Measurements from ENCODE around the gene RAB37. TPM values are rescaled to one million over a fixed set of nuclear protein-coding genes. Genes with fewer than 3 reads are reported as not detected.
A peak's percentile ranks its signal among the peaks of the same experiment; 100 is the strongest.

The RAB37 gene
- total RNA-seq, 2 donors from 2014 or later, result 13.6 to 18.1 TPM

GRCh38 chr17:74742978-74743545 lies 6.0 kb downstream of the RAB37 start:
- Mint-ChIP-seq H3K27me3 (ENCODE audit: low read depth) (no peaks in the 10 kb centered on the region), H3K9me3 (peaks cover 0 to 3% of the 10 kb centered on the region in 2 donors), H3K4me3 (peak overlapping the region; percentile 51 to 80), H3K36me3 (ENCODE audit: insufficient read depth in 2 of 2) (peaks cover 2 to 7% of the 10 kb centered on the region in 2 donors), H3K27ac (peak overlapping the region; percentile 82), H3K4me1 (ENCODE audit: low read depth) (peaks cover 77% of the 10 kb centered on the region)
- ATAC-seq (replicated peaks in 1 of 2) (no peak), DNase-seq (no peak)

- no peaks in the 10 kb centered on the region for H3K27me3 Mint-ChIP-seq (ENCODE audit: low read depth)
- peaks cover 2 to 7% of the 10 kb centered on the region in 2 donors for H3K36me3 Mint-ChIP-seq (ENCODE audit: insufficient read depth in 2 of 2)
- H3K9me3 Mint-ChIP-seq, result peaks cover 0 to 3% of the 10 kb centered on the region in 2 donors
- H3K27ac Mint-ChIP-seq, result no peak overlapping the region
- ATAC-seq (replicated peaks in 1 of 2) (no peak), DNase-seq (no peak)
- H3K4me3 Mint-ChIP-seq, result no peak overlapping the region
- H3K4me1 Mint-ChIP-seq (ENCODE audit: low read depth), result peaks cover 70% of the 10 kb centered on the region
These were observed 6.7 kb downstream of the RAB37 start for GRCh38 chr17:74743755-74744154.

GRCh38 chr17:74744349-74744713 lies 7.3 kb downstream of the RAB37 start:
- ATAC-seq (replicated peaks in 1 of 2) (no peak), DNase-seq (no peak)
- Mint-ChIP-seq H3K27ac (no peak overlapping the region), H3K4me3 (peak overlapping the region; percentile 15 to 36), H3K36me3 (ENCODE audit: insufficient read depth in 2 of 2) (peaks cover 2 to 7% of the 10 kb centered on the region in 2 donors), H3K4me1 (ENCODE audit: low read depth) (peaks cover 64% of the 10 kb centered on the region), H3K27me3 (ENCODE audit: low read depth) (no peaks in the 10 kb centered on the region), H3K9me3 (peaks cover 0 to 3% of the 10 kb centered on the region in 2 donors)

- Mint-ChIP-seq H3K36me3 (ENCODE audit: insufficient read depth in 2 of 2) (peaks cover 7 to 10% of the 10 kb centered on the region in 2 donors), H3K27me3 (ENCODE audit: low read depth) (no peaks in the 10 kb centered on the region), H3K27ac (no peak overlapping the region), H3K4me3 (peak overlapping the region; percentile 15 to 36), H3K4me1 (ENCODE audit: low read depth) (peaks cover 65% of the 10 kb centered on the region), H3K9me3 (peaks cover 0 to 3% of the 10 kb centered on the region in 2 donors)
- peak; percentile 85 to 97 for DNase-seq
- ATAC-seq (replicated peaks in 1 of 2), result peak; percentile 14 to 26
These were observed 7.9 kb downstream of the RAB37 start for GRCh38 chr17:74744714-74745547.

- H3K9me3 Mint-ChIP-seq, result peaks cover 0 to 3% of the 10 kb centered on the region in 2 donors
- H3K4me3 Mint-ChIP-seq, result no peak overlapping the region
- H3K4me1 Mint-ChIP-seq (ENCODE audit: low read depth), result peaks cover 66% of the 10 kb centered on the region
- DNase-seq, result no peak
- H3K27me3 Mint-ChIP-seq (ENCODE audit: low read depth), result no peaks in the 10 kb centered on the region
- H3K36me3 Mint-ChIP-seq (ENCODE audit: insufficient read depth in 2 of 2), result peaks cover 7 to 10% of the 10 kb centered on the region in 2 donors
- ATAC-seq (replicated peaks in 1 of 2), result no peak
- no peak overlapping the region for H3K27ac Mint-ChIP-seq
These were observed 8.6 kb downstream of the RAB37 start for GRCh38 chr17:74745548-74746177.

- Mint-ChIP-seq H3K9me3 (peaks cover 0 to 3% of the 10 kb centered on the region in 2 donors), H3K27ac (no peak overlapping the region), H3K36me3 (ENCODE audit: insufficient read depth in 2 of 2) (peaks cover 9 to 10% of the 10 kb centered on the region in 2 donors), H3K4me3 (peak overlapping the region in 1 of 2 donors; percentile 76), H3K4me1 (ENCODE audit: low read depth) (peaks cover 66% of the 10 kb centered on the region), H3K27me3 (ENCODE audit: low read depth) (no peaks in the 10 kb centered on the region)
- DNase-seq, result no peak
- ATAC-seq (replicated peaks in 1 of 2), result no peak
These were observed 9.3 kb downstream of the RAB37 start for GRCh38 chr17:74746376-74746775.

- H3K27ac Mint-ChIP-seq, result no peak overlapping the region
These were observed 9.9 kb downstream of the RAB37 start for GRCh38 chr17:74746922-74747321.

GRCh38 chr17:74748279-74748528 lies 11.1 kb downstream of the RAB37 start:
- Mint-ChIP-seq H3K36me3 (ENCODE audit: insufficient read depth in 2 of 2) (peaks cover 12 to 18% of the 10 kb centered on the region in 2 donors), H3K4me3 (peak overlapping the region; percentile 76 to 97), H3K4me1 (ENCODE audit: low read depth) (peaks cover 66% of the 10 kb centered on the region), H3K27me3 (ENCODE audit: low read depth) (no peaks in the 10 kb centered on the region), H3K9me3 (peaks cover 0 to 3% of the 10 kb centered on the region in 2 donors), H3K27ac (no peak overlapping the region)
- DNase-seq (no peak), ATAC-seq (replicated peaks in 1 of 2) (no peak)

More at GRCh38 chr17:74746922-74747321, 9.9 kb downstream of the RAB37 start:
- Mint-ChIP-seq H3K27me3 (ENCODE audit: low read depth) (no peaks in the 10 kb centered on the region), H3K9me3 (peaks cover 0 to 3% of the 10 kb centered on the region in 2 donors), H3K36me3 (ENCODE audit: insufficient read depth in 2 of 2) (peaks cover 9 to 10% of the 10 kb centered on the region in 2 donors), H3K4me3 (peak overlapping the region; percentile 76), H3K4me1 (ENCODE audit: low read depth) (peaks cover 66% of the 10 kb centered on the region)
- DNase-seq, result no peak
- ATAC-seq (replicated peaks in 1 of 2), result no peak

GRCh38 chr17:74748529-74749278 lies 11.6 kb downstream of the RAB37 start, which contains the start of gene NHERF1:
NHERF1 (plus strand) TSS chr17:74748628; CDS start chr17:74748847, 219 bp downstream.
- ATAC-seq (replicated peaks in 1 of 2) (peak; percentile 86 to 89), DNase-seq (peak; percentile 96 to 98)
- Mint-ChIP-seq H3K36me3 (ENCODE audit: insufficient read depth in 2 of 2) (peaks cover 11 to 15% of the 10 kb centered on the region in 2 donors), H3K4me3 (peak within 1 kb of the TSS; percentile 92 to 97), H3K27ac (peak within 1 kb of the TSS; percentile 92), H3K27me3 (ENCODE audit: low read depth) (no peaks in the 10 kb centered on the region), H3K9me3 (peaks cover 0 to 3% of the 10 kb centered on the region in 2 donors), H3K4me1 (ENCODE audit: low read depth) (peaks cover 66% of the 10 kb centered on the region)

- Mint-ChIP-seq H3K4me1 (ENCODE audit: low read depth) (peaks cover 63% of the 10 kb centered on the region), H3K36me3 (ENCODE audit: insufficient read depth in 2 of 2) (peaks cover 10 to 11% of the 10 kb centered on the region in 2 donors), H3K4me3 (peak overlapping the region; percentile 92 to 97), H3K27me3 (ENCODE audit: low read depth) (no peaks in the 10 kb centered on the region), H3K9me3 (no peaks in the 10 kb centered on the region), H3K27ac (peak overlapping the region; percentile 92)
- peak; percentile 67 to 68 for DNase-seq
- ATAC-seq (replicated peaks in 1 of 2), result peak; percentile 19 to 21
These were observed 12.4 kb downstream of the RAB37 start for GRCh38 chr17:74749279-74750038.

- peaks cover 63% of the 10 kb centered on the region for H3K4me1 Mint-ChIP-seq (ENCODE audit: low read depth)
- no peaks in the 10 kb centered on the region for H3K9me3 Mint-ChIP-seq
- peak overlapping the region; percentile 92 to 97 for H3K4me3 Mint-ChIP-seq
- peaks cover 10 to 11% of the 10 kb centered on the region in 2 donors for H3K36me3 Mint-ChIP-seq (ENCODE audit: insufficient read depth in 2 of 2)
- DNase-seq (no peak), ATAC-seq (replicated peaks in 1 of 2) (no peak)
- H3K27me3 Mint-ChIP-seq (ENCODE audit: low read depth), result no peaks in the 10 kb centered on the region
- peak overlapping the region; percentile 92 for H3K27ac Mint-ChIP-seq
These were observed 12.9 kb downstream of the RAB37 start for GRCh38 chr17:74750039-74750326.

GRCh38 chr17:74750327-74751069 lies 13.4 kb downstream of the RAB37 start:
- ATAC-seq (replicated peaks in 1 of 2), result no peak
- Mint-ChIP-seq H3K36me3 (ENCODE audit: insufficient read depth in 2 of 2) (peaks cover 10 to 11% of the 10 kb centered on the region in 2 donors), H3K4me1 (ENCODE audit: low read depth) (peaks cover 68% of the 10 kb centered on the region), H3K27me3 (ENCODE audit: low read depth) (no peaks in the 10 kb centered on the region), H3K9me3 (no peaks in the 10 kb centered on the region), H3K27ac (peak overlapping the region; percentile 94), H3K4me3 (peak overlapping the region; percentile 92 to 97)
- no peak for DNase-seq

Measured in activated T-cell treated with anti-CD3 and anti-CD28 coated beads, Interleukin-2, amount 50 U/mL, for 72 hours (primary cell).